GM21717 (cell line): ENCODE measurements around the gene RXRB.

Experiments used
- ATAC-seq: cut with Tn5 transposase; IDR thresholded peaks from one replicate; pipeline ENCODE4 v1.9.1; 2021; ENCODE audit warnings: mild to moderate bottlenecking, moderate library complexity; ENCODE audit not compliant: unreplicated experiment

Gene RXRB

DNA sequence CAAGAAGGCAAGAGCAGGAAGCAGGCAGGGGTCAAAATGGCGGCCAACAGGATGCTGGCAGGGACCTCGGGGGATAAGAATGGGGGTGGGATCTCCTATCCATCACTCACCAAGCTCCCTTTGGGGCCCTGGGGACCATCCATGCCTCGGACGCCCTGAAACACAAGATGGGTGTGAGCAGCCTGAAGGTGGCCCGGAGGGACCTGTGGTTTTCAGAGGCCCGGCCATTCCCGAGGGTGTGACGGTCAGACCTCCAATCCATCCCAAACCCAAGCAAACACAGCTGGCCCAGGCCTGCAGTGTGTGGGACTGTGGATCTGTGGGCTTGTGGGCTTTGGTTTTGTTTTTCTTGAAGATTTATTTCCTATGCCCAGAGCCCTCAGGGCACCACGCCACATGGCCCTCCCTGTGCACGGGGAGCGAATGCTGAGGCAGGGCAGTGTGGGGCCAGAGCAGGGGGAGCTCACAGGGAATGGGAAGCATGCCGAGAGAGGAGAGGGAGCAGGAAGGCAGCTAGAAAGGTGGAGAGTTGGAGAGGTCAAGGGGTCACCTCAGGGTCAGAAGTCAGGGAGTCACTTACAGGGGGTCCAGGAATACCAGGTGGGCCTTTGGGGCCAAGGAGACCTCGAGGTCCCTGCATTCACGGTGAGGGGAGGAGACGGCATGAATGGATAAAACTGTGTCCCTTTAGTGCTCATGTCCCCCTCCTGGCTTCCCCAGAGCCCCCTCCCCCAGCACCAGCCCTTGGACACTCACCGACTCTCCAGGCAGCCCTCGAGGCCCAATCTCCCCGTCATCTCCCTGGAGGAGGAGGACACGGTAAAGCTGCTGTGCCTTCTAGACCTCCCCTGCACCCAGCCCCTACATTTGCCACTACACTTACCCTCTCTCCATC lies 22.7 kb downstream of the RXRB start:
- no peak for ATAC-seq

DNA sequence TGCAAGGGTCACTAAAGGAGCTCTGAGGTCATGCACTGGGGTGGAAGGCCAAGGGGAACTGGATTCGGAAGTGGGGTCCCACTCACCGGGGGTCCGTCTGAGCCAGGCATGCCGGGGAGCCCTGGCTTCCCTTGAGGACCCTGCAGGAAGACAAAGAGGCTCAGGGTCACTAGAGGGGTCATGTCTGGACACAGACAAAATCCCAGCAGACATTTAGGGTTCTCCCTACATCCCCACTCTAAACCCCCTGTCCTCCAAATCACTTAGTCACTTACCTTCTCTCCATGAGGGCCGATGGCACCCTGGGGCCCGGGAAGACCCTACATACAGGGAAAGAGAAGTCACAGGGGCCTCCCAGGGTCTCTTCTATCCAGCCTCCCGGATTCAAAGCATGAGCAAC lies 23.6 kb downstream of the RXRB start:
- no peak for ATAC-seq

DNA sequence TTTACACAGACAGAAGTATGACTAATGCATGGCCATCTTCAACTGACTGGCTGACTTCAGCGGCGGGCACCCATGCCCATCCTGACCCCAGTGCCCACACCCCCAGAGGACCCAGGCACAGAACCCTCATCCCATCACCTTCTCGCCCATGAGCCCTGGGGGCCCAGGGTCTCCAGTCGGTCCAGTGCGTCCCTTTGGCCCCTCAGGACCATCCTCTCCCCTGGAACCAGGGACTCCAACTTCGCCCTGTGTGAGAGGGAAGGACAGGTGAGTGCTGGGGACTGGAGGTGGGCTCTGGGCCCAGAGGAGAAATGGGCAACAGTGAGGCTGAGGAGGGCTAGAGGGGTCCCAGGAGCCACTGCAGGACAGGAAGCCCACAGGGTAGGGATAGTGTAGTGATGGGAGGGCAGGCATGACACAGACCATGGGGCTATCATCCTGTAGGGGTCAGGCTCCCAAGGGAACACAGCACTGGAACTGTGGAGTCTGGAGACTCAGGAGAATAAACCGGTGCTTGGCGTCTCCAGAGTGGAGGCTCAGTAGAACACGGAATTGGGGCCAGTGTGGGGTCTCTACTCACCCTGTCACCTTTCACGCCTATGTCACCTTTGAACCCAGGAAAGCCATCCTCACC lies 24.9 kb downstream of the RXRB start:
- no peak for ATAC-seq

DNA sequence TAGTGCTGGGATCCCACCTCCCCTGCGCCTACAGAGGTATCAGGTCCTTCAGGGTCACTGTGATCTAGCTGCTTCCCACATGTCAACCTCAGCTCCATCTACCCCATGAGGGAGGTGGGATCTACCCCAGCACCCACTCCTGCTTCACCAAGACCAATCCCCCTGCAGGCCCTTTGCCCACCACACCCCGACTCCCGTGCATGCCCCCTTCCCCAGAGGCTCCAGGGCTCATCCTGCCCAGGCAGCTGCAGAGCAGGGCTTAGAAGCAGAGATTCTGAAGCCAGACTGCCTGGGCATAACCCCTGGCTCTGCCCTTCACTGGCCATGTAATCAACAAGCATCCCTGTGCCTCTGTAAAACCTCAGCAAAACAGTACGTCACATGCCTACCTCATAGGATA lies 25.7 kb downstream of the RXRB start:
- no peak for ATAC-seq

DNA sequence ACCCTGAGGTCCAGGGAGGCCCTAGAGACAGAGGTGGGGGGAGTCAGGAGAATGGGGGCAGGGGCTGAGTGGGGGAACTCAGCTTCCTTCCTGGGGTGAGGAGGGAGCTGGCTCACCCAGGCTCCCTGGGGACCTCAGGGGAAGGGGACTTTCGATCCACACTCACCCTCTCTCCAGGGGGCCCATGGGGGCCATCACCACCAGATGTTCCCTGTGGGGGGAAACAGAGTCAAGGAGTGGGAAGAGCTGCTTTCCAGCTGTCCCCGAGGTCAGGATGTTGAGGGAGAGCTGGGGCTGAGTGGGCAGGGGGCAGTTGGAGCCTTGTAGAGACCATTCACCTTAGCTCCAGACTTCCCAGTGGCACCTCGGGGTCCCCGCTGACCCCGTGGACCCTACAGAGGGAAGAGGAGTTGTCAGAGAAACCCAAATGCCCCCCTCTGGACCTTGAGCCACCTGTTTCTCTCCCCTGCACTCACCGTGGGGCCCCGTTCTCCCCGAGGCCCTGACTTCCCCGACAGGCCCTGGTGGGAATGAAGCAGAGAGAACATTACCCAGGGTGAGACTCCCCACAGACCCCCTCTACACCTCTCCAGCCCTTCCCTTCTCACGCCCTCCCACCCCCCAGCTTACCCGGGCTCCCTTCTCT lies 26.8 kb downstream of the RXRB start:
- no peak for ATAC-seq

DNA sequence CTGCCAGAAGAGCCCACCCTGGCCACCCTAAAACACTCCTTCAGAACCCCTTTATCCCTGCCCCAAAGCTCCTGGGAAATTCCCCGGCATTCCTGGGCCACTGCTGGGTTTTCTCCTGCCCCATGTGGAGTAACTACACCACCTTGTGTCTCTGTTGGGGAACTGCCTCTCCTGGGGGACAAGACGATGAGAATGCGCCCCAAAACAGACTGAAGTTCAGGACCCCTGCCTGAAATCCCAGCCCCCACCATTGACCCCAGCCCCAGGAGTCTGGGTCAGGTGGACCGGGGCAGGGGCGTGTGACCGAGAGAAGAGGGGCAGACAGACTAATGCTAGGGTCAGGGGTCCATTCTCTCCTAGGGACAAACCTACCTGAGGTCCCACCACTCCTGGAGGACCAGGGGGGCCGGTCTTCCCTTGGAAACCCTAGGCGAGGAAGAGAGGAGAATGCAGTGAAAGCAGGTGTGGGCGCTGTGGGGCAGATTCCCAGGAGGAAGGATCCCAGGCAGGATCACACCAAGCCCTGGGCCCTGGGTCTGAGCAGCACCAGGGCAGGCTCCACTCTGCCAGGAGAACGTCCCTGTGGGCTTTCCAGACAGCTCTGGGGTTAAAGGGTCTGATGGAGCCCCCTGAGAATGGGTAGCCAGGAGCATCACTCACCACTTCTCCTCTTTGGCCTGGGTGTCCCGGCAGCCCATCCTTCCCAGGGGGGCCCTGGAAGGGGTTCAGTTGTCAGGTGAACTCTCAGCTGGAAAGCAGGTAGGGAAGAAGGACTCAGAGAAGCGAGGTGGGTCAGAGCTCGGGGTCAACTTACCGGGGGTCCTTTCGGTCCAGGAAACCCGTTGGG lies 27.6 kb downstream of the RXRB start:
- no peak for ATAC-seq

DNA sequence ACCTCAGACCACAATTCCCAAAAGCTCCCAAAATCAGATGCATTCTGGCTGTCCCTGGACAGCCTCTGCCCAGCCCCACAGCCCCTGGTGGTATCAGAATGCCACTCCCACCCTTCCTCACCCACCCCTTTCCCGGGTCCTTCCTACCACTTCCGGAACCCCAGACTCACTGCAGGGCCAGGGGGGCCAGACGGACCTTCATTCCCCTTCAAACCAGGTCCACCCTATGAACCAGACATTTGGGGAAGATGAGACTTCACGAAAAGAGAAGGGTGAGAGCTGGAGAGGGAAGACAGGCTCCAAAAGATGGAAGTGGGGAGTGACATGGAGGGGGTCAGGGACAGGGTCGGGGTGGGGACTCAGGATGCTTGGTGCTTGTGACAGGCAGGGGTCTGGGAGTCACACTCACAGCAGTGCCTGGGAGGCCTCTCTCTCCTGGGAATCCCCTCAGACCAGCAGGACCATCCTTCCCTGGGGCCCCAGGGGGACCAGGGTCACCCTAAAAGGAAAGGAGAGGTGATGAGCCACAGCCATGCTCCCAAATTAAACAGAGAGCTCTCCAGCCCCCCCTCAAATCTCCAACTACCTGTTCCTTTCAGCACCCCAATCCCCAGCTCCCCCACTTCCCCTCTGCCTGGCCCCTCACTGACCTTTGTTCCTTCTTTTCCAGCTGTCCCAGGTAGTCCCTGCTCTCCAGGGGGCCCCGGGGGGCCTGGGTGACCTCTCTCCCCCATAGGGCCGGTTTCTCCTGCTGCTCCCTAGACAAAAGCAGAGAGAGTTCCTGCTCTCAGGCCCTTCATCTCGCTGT lies 28.4 kb downstream of the RXRB start:
- no peak for ATAC-seq

DNA sequence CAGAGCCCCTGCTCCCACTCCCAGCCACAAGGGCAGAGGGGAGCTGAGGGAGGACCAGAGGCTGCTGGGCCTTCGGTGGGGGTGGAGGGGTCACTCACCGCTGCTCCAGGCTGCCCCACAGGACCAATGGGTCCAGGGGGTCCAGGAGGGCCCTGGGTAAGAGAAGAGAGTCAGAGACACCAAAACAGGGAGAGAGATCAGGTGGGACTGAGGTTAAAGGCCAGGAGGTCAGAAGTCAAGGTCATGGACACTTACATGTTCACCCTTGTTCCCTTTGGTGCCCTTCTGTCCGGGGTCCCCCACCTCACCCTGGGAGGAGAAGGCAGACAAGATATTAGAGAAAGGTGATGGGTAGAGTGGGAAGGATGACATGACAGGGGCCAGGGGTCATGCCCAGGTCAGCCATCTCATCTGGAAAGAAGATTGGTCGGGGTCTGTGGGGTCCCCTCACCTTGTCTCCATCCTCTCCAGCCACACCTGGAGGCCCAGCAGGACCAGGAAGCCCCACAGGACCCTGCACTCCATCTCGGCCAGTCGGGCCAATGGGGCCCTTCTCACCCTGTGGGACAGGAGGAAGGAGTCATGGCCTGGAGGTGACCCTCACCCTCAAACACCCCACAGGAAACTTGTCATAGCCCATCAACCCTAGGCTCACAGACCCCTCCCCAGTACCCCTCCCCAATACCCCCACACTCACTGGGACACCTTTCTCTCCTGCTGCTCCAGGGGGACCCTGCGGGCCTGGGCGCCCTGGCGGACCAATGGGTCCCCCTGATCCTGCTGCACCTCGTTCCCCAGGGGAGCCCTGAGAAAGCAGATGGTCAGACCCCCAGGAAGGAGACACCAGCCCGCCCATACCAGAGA lies 29.2 kb downstream of the RXRB start:
- no peak for ATAC-seq

DNA sequence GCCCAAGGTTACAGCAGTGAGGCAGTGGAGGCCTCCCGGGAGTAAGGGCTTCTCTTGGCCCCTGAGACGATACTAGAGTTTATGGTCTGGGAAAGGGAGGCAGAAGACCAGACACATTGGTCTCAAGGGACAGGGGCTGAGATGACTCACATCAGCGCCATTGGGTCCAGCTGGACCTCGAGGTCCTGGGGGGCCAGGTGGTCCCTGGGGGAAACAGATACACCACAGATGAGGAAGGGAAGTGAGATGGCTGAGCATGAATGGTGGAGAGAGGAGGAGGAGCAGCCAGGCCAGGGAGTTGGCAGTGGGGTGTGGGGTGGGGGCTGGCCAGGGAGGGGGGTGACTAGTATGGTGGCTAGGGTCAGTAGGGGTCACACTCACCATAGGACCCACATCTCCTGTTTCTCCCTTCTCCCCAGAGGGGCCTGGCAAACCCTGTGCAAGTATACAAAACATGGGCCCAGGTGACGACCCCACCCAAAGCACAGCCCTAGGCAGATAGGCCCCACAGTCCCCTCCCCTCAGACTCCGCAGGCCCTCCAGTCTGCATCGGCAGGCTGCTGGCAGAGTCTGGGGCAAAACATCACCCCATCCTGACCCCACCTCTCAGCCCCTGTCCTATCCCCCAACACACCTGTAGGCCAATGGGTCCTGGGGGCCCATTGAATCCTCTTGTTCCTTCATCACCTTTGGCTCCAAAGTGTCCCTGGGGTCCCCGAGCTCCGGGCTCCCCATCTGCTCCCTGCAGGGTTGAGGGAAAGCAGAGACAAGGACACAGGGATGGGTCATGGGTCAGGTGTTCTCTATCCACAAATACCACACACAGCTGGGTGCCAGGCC lies 30.1 kb downstream of the RXRB start:
- ATAC-seq: no peak

DNA sequence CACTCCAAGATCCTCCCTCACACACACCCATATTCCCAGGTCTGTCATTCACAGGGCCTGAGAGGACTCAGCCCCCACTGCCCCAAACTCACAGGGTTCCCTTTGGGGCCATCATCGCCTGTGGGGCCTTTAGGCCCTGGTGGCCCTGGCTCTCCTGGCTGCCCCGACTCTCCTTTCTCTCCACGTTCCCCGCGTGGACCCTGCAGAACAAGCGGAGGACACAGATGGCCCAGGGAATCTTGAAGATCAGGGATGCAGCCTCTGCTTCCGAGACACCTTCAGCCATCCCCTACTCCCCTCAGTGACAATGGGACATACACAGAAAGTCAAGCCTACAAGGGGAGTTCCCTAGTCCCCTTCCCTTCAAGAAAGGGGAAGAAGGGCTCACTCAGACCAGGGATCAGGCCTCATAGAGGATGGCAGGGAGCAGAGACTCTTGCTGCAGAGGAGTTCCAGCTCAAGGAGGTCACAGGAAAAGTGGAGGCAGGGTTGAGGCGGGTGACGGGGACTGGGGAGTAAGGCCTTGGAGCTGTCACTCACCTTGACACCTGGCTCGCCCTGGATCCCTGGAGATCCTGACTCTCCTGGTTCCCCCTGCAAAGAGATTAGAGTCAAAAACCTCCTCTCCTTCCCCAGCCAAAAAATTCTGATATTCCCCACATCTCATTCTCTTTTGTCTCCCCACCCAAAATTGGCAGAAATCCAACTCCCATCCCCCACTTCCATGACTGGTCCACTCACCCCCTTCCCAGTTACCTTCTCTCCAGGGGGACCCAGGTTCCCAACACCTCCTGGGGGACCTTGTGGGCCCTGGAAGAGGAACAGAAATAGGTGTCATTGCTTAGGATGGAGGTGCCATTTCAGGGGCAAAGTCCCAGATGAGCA lies 30.9 kb downstream of the RXRB start:
- ATAC-seq: no peak

DNA sequence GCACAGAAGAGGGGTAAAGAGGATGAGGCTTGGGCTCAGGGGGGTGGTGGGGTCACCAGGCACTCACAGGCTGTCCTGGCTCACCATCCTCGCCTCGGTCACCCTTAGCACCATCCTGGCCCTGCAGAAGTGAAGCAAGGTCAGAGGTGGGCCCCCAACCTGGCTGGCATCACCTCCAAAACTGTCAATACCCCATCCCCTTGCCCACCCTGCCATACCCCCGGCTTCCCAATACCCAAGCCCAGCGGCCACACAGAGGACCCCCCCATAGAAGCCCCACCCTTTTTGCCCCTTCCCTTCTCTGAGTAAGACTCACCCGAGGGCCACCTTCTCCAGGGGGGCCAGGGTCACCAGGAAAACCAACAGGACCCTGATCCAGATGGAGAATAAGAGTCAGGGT lies 31.8 kb downstream of the RXRB start:
- ATAC-seq: no peak

DNA sequence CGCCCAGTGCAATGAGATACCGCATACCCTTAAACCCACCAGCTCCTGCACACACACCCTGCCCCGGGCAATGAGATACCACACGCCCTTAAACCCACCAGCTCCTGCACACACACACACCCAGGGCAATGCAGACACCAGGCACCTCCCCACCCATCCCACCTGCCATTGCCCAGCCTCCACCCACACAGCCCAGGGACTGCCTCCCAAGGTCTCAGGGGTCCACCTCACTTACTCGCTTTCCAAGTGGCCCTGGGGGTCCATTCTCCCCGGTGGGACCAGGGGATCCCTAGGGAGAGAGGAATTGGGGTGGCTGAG lies 32.2 kb downstream of the RXRB start:
- no peak for ATAC-seq

DNA sequence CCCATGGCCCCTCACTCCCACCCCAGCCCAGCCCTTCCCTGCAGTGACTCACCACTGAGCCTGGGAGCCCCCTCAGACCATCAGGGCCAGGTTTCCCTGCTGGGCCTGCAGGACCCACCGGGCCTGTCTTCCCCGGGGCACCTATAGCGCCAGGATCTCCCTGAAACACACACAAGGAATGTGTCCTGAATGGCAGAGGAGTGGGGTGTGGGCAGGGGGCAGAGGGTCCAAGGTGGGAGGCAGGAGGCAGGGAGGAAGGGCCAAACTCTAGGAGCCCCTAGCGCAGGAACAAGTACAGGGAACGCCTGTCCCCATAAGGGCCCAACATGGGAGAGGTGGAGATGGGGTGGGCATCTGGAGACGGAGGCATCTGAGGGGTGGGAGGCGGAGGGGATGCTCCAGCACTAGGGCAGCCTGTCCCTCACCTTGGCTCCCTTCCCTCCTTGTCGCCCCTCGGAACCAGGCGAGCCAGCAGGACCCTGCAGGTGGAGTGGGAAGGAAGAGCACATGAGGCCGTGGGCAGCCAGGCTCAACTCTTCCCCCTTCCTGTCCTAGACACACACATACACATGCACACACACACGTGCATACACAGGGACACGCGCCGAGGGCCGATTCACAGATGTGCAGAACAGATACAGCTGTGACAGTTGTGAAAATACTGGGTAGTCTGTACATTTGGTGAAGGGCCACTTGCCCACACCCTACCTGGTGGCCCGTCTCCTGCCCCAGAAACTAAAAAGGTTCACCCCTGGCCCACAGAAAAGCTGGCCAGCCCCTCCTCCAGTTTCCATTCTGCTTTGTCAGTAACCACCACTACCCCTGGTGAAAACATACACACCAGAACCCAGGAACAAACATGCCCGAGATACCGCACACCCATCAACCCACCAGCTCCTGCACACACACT lies 32.8 kb downstream of the RXRB start:
- no peak for ATAC-seq

DNA sequence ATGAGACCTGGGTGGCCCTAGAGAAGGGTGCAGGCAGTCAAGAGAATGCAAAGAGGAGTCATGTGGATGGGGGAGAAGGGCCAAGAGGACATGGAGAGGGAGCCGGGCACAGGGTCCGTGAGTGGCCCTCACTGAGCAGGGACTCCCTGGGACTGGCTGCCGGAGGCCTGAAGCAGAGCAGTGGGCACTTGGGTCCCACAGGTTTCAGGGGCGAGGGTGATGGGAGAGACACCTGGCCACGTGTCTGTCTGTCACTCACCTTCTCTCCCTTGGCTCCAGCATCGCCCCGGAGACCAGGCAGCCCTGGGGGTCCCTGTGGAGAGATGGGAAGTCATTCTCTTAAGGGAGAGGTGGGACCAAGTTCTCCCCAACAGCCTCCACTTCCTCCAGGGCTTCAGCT lies 33.7 kb downstream of the RXRB start:
- no peak for ATAC-seq

DNA sequence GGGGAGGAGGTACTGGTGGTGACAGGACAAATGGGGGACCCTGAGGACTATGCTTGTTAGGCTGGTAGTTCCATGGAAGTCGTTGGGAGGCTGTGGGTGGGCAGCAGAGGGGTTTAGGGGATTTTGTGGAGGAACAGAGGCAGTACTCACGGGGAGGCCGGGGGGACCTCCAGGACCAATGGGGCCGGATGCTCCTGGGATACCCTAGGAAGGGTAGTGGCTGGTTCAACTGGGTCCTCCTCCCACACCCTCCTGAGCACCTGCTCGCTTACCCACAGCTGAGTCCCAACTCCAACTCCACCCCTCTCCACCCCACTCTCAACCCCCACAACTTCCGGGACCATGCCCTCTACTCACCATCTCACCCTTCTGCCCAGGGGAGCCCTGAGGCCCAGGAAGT lies 34.1 kb downstream of the RXRB start:
- ATAC-seq: no peak

DNA sequence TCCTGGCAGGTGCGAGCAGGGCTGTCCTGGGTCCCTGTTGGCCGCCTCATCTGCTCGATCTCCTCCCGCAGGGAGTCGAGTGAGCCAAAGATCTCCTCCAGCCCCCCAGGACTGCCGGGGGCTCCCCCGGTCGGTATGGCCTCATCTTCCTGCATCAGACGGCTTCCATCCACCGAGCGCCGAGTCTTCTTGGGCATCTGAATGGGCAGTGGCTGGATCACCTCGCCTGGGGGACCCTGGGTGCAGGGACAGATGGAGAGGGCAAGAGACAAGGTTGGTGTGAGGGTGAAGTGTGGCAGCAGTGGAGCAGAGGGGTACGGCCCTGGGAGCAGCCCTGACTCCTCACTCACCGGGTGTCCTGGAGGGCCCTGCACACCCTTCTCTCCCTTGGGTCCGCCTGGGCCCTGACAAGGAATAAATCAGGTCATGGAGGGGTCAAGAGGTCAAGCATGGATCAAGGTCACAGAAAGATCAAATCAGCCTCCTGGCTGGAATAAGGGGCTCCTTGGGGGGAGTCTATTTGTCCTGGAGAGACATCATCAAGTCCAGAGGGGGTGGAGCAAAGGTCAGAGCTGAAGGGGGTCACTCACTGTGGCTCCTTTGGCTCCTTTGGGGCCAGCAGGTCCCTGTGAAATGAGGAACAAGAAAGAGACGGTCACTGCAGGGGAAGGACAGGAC lies 34.7 kb downstream of the RXRB start:
- no peak for ATAC-seq
